Glutamatergic neuron (in vitro differentiated cells): ENCODE results near the gene POLR1A. TPM values are rescaled to one million over a fixed set of nuclear protein-coding genes. Genes with fewer than 3 reads are reported as not detected.

Source experiments
- DNase-seq: peaks from one replicate; pipeline ENCODE4 v3.0.0; 2022
- H3K27ac Mint-ChIP-seq: one replicate; pipeline ENCODE4 v1.8.0; 2020; ENCODE audit warnings: mild to moderate bottlenecking, mixed read lengths, inconsistent platforms; ENCODE audit not compliant: unreplicated experiment
- H3K27me3 Mint-ChIP-seq: one replicate; pipeline ENCODE4 v1.8.0; 2020; ENCODE audit warnings: mild to moderate bottlenecking, moderate library complexity, mixed read lengths, inconsistent platforms; ENCODE audit not compliant: unreplicated experiment
- H3K36me3 Mint-ChIP-seq: one replicate; pipeline ENCODE4 v1.8.0; 2020; ENCODE audit warnings: mild to moderate bottlenecking, mixed read lengths, inconsistent platforms; ENCODE audit not compliant: unreplicated experiment
- H3K4me1 Mint-ChIP-seq: one replicate; pipeline ENCODE4 v1.8.0; 2020; ENCODE audit warnings: mild to moderate bottlenecking, low read depth, mixed read lengths, inconsistent platforms; ENCODE audit not compliant: unreplicated experiment
- H3K4me3 Mint-ChIP-seq: one replicate; pipeline ENCODE4 v1.8.0; 2020; ENCODE audit warnings: mild to moderate bottlenecking, mixed read lengths, inconsistent platforms; ENCODE audit not compliant: unreplicated experiment
- H3K9me3 Mint-ChIP-seq: one replicate; pipeline ENCODE4 v1.8.0; 2020; ENCODE audit warnings: mild to moderate bottlenecking, moderate library complexity, mixed read lengths, inconsistent platforms; ENCODE audit not compliant: unreplicated experiment
- total RNA-seq: library from RNA; stranded (reverse); fragmentation: NEBNext Ultra II Directional; extraction: Animal tissue kit (Norgen Biotek cat#: 25700); gene quantifications from one replicate; pipeline ENCODE4 v1.2.1, GENCODE V29; 2021; ENCODE audit not compliant: unreplicated experiment
- TF ChIP-seq, protein P1 (sequence below): fragments of 200-600 bp; sonication (generic); IDR thresholded peaks from one replicate; pipeline ENCODE4 v1.5.0; 2021; ENCODE audit not compliant: partially characterized antibody, unreplicated experiment

The POLR1A gene
- total RNA-seq, 1 donor from 2014 or later = 34.7 TPM

DNA sequence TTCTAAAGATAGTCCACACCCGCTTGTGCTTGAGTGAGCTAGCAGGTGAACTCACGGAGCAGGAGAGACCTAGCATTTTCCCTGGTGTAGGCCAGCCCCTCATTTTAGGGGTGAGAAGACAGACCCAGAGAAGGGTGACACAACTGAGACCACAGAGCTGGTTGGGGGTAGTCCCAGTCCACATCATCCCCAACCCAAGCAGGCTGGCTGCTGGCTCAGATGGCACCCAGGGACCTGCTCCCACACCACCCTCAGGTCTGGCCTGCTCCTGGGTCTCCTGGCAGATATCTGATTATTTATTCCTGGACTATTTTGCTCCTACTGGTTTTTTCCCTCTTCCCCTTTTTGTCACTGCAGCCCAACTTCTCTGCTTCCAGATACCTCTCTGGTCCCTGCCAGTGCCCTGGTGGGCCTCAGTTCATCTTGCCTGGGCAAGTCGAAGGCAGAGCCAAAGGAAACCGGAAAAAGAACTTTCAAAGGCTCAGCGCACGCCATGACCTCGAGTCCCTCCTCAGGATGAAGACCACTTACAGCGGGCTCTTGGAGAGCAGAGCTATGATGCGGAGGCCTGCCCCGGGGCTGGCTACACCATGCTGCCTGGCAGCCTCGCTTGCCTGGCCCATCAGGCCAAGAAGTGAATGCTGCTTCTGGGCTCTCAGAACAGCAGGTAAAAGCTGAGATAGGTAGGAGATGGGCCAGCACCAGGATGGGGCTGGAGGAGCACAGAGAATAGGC, 72.7 kb downstream of the POLR1A start:
- Mint-ChIP-seq H3K36me3 (no peaks in the 10 kb centered on the region), H3K9me3 (peaks cover 4% of the 10 kb centered on the region), H3K4me1 (peaks cover 25% of the 10 kb centered on the region), H3K27me3 (peaks cover 5% of the 10 kb centered on the region), H3K4me3 (no peak overlapping the region), H3K27ac (no peak overlapping the region)
- no peak for DNase-seq
- TF ChIP-seq, protein P1, sequence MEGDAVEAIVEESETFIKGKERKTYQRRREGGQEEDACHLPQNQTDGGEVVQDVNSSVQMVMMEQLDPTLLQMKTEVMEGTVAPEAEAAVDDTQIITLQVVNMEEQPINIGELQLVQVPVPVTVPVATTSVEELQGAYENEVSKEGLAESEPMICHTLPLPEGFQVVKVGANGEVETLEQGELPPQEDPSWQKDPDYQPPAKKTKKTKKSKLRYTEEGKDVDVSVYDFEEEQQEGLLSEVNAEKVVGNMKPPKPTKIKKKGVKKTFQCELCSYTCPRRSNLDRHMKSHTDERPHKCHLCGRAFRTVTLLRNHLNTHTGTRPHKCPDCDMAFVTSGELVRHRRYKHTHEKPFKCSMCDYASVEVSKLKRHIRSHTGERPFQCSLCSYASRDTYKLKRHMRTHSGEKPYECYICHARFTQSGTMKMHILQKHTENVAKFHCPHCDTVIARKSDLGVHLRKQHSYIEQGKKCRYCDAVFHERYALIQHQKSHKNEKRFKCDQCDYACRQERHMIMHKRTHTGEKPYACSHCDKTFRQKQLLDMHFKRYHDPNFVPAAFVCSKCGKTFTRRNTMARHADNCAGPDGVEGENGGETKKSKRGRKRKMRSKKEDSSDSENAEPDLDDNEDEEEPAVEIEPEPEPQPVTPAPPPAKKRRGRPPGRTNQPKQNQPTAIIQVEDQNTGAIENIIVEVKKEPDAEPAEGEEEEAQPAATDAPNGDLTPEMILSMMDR = no peak

DNA sequence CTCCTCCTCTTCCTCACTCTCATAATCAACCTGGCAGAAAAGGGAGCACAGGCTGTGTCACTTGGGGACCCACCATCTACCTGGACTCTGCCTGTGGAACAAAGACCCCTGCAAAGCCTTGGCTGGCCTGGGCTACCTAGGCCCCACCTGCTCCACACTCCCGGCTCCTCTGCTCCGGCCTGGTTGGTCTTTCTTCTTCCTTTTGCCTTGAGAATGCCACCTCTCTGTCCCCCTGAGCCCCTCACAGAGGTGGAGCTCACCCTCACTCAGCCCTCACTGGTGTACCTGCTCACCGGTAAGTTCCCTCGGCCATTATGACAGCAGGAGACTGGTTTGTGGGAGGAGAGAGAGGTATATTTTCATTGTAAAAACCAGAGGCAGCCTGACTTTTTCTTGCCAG, 74.1 kb downstream of the POLR1A start:
- Mint-ChIP-seq H3K4me3 (no peak overlapping the region), H3K27ac (no peak overlapping the region), H3K9me3 (no peaks in the 10 kb centered on the region), H3K36me3 (no peaks in the 10 kb centered on the region), H3K27me3 (peaks cover 4% of the 10 kb centered on the region), H3K4me1 (peaks cover 18% of the 10 kb centered on the region)
- TF ChIP-seq, protein P1 = no peak
- DNase-seq = no peak

DNA sequence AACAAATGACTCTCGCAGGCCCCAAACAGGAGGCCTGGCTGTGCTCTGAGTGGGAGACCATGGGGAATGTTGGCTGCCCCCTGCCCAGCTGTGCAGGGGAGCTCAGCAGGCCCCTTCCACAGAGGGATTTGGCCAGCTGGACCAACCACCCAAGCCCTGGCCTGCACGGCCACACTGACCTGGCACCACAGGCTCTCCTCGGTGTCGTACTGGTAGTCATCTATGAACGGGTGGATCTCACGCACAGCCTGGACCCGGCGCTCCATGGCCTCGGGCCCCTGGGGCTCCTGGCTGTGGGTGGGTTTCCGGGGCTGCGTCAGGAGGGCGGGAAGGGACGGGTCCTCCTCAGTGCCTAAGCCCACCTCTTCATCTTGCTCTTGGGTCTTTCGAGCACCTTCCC, 74.5 kb downstream of the POLR1A start:
- Mint-ChIP-seq H3K4me1 (peaks cover 14% of the 10 kb centered on the region), H3K9me3 (no peaks in the 10 kb centered on the region), H3K36me3 (no peaks in the 10 kb centered on the region), H3K27ac (no peak overlapping the region), H3K27me3 (peaks cover 2% of the 10 kb centered on the region), H3K4me3 (no peak overlapping the region)
- DNase-seq = no peak
- TF ChIP-seq, protein P1 = no peak

DNA sequence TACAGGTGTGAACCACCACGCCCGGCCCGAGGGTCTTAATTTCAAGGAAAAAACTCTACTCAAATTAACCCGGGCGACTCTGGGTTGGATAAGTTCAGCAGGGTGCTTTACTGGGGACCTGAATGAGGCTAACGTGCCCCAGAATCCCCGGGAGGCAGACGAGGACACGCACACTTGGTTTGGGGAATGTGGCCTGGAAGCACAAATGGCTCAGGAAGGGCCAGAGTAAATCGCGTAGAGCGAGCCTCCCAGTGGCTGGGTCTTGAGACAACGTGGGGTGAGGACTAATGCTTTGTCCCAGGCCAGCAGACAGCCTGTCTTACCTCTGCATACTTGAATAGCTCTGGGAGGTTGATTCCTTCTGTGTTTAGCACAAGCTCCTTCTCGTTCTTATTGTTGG, 75.8 kb downstream of the POLR1A start:
- Mint-ChIP-seq H3K4me3 (no peak overlapping the region), H3K4me1 (peaks cover 2% of the 10 kb centered on the region), H3K36me3 (no peaks in the 10 kb centered on the region), H3K27me3 (no peaks in the 10 kb centered on the region), H3K9me3 (peaks cover 2% of the 10 kb centered on the region), H3K27ac (no peak overlapping the region)
- DNase-seq = no peak
- TF ChIP-seq, protein P1 = no peak

DNA sequence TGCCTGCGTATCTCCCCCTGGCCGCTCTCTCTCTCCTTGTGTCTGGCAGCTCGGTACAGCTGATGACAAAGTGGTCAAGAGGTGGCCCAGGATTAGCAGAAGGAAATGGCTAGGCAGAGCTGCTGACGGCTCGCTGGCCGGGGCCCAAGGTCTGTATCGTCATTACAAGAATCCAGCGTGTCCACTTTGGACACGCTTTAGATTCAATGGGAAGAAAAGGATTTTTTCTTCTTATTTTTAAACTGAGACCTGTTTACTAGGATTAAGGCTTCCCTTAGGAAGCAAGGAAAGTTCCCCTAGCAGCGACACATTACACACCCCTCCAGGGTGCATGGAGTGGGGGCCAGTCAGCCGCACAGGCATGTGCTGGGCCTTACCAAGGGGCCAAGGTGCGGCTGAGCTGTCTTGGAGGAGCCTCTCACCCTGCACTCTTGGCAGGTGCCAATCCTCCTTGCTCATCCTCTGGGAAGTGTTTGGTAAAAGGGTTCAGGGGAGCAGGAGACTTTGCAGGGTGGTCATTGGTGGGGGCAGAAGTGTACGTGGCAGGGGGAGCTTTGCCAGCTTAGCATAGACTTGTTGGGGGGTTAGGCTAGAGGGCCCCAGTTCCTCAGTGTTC, 76.8 kb downstream of the POLR1A start:
- no peak for DNase-seq
- Mint-ChIP-seq H3K27ac (no peak overlapping the region), H3K36me3 (no peaks in the 10 kb centered on the region), H3K27me3 (no peaks in the 10 kb centered on the region), H3K4me3 (no peak overlapping the region), H3K9me3 (peaks cover 2% of the 10 kb centered on the region), H3K4me1 (no peaks in the 10 kb centered on the region)
- TF ChIP-seq, protein P1 = no peak
